ENCODE measurements around the gene MSH5.
"Not testable (repeated sequence)": the region's sequence is repeated elsewhere in the genome, so short reads cannot be mapped to it uniquely, and the experiment has no call there.

Gene MSH5

GRCh38 chr6:31780507-31781243 lies 40.9 kb downstream of the MSH5 start:
- DNase-seq: no peak

DNA sequence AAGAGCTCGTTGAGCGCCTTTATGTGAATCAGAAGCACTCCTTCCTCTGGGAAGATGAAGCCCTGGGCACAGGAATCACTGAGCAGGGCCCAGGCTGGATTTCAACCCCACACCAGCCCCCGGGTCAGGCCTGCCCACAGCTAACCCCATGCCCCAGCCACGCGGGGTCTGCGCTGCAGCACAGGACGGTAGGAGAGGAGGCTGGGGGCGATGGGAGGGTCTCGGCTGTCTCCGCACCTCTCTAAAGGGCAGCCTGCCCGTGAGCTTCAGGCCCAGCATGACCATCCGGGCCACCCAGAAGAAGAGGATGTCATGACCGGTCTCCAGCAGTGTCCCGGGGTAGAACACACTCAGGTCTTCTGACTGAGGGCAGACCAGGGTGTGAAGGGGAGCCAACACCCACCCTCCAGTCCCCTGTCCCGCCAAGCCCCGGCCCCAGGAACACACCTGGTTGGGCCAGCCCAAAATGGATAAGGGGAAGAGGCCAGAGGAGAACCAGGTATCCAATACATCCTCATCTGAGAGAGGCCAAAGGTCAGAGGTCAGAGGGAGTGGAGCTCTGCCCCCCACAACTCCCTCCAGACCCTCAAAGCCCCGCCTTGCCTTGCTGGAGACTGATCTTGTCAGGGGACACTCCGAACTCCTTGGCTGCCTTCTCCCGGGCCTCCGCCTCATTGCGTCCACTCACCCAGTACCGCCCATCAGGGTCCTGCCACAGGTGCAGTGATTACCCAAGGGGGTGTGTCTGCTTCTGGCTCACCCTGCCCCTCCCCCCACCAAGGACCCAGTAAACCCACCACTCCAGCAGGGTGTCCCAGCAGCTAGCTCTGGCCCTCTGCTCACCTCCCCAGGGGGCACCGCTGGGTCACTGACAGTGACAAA lies 41.7 kb downstream of the MSH5 start:
- DNase-seq: no peak

GRCh38 chr6:31782126-31782855 lies 42.5 kb downstream of the MSH5 start:
- no peak for DNase-seq

DNA sequence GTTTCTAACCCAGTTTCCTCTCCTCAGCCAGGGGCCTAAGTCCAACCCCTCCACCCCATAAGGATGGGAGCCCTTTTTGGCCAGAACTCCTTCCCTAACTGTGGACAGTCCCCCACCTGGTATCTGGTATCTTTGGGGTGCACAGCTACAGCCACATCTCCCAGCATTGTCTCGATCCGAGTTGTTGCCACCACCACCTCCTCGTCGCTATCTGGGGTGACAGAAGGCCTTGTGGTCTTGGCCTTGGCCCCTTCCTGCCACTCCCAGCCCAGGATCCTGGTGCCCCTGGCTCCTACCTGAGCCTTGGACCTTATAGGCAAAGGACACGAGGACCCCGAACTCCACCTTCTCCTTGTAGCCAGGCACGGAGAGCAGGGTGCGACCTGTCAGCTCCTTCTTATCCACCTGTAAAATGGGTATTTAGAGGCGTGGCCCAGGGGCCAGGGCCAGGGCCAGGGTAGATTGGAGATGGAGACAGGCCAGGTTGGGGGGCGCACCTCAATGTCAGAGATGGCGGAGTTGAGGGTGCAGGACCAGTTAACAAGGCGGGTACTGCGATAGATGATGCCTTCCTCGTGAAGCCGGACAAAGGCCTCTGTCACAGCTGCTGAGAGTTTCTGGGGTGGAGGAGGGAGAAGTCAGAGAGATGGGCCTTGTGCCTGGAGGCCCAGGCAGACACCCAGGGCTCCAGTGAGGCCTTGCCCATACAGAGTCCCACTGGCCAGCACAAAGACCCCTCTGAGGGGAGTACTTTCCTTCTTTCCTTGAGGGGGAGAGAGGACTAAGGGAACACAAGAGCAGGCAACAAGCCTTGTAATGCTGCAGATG lies 44.5 kb downstream of the MSH5 start:
- no peak for DNase-seq

- no peak for DNase-seq
These were observed 45.7 kb downstream of the MSH5 start for GRCh38 chr6:31785475-31785874.

GRCh38 chr6:31791324-31792089 lies 51.7 kb downstream of the MSH5 start:
- peak; percentile 12 for DNase-seq

DNA sequence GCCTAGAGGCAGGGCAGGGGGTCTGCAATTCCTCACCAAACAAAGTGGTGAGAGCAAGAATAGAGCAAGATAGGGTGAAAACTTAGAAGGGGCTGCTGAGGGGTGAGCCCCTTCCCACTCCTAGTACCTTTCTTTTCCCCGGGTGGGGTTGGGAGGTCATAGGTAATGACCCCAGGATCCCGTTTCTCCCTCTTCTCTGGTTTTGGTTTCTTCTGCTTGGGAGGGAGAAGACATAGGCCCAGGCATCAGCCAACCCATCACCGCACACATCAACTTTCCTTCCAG lies 52.2 kb downstream of the MSH5 start:
- DNase-seq: no peak

DNA sequence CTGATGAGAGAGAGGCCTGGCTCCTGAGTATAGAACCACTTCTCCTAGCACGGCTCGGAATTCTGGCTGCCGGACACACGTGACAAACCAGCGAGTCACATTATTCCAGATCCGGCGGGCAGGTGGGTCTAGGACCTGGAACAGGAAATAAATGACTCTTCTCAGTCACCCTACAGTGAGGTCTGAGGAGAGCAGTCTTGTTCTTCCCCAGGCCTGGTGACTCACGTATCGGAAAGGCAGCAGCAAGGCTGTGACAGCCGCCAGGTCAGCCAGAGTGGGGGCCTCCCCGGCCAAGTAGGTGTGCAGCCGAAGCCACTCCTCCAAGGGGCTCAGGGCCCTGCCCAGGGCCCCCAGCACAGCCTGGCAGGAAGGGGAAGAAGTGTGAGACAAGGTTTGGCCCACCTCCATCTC lies 53.0 kb downstream of the MSH5 start:
- DNase-seq: no peak

GRCh38 chr6:31793927-31794245 lies 54.1 kb downstream of the MSH5 start:
- not testable (repeated sequence) for DNase-seq

GRCh38 chr6:31794294-31794865 lies 54.6 kb downstream of the MSH5 start:
- no peak for DNase-seq

DNA sequence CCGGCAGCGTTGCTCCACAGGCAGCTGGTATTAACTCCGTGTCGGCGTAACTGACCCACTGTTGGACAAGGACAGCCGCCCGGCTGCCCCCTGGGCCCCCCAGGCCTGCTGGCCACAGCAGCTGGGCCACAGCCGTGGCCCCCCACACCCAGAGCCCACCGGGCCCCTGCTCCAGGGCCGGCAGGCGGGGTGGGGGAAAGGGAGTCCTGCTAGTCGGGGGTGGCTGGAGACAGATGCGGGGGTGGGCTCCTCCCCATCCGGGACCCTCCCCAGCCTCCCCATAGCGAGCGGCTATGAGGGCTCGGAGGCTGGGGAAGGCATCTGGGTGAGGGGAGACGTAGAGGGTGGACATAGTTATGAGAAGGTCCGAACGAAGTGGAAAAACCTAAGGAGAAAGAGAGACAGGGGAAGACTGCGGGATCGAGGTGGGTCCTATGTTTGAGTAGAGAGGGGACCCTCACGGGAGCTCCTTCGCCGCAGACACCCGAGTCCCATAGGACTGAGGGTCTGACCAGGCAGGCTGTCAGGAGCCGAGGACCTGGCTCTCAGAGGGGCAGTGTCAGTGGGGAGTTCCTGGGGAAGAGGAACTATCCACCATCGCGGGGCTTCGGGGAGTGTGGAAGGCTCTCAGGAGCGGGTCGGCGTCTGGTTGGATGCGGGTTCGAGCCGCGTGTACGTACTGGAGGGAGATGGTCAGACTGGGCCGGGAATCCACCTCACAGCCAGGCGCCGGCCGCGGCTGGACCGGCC lies 55.2 kb downstream of the MSH5 start:
- DNase-seq: no peak

GRCh38 chr6:31795616-31796298 lies 56.0 kb downstream of the MSH5 start, which contains the start of gene VARS1:
Gene VARS1 (minus strand): TSS chr6:31795752. CDS start chr6:31795217, 535 bp downstream.
- peak; percentile 85 for DNase-seq

DNA sequence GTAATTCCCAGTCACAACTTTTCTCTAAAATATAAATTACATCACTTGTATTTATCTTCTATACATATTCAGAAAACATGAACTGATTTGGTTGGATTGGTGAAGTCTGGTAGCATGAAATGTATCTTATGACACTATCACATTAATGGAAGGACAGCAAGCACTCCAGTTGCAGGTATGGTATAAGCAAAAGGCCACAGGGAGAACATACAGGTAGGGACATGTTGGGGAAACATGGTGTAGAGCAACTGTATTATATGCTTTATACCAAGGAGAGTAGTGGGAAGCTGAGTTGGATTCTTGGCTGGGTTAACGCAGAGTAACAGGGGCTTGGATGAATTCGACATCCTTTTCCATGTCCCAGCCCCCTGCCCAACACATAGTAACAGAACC lies 57.2 kb downstream of the MSH5 start:
- DNase-seq: no peak

- DNase-seq: no peak
These were observed 57.8 kb downstream of the MSH5 start for GRCh38 chr6:31797588-31797987.

- no peak for DNase-seq
These were observed 60.0 kb downstream of the MSH5 start for GRCh38 chr6:31799781-31800180.

DNA sequence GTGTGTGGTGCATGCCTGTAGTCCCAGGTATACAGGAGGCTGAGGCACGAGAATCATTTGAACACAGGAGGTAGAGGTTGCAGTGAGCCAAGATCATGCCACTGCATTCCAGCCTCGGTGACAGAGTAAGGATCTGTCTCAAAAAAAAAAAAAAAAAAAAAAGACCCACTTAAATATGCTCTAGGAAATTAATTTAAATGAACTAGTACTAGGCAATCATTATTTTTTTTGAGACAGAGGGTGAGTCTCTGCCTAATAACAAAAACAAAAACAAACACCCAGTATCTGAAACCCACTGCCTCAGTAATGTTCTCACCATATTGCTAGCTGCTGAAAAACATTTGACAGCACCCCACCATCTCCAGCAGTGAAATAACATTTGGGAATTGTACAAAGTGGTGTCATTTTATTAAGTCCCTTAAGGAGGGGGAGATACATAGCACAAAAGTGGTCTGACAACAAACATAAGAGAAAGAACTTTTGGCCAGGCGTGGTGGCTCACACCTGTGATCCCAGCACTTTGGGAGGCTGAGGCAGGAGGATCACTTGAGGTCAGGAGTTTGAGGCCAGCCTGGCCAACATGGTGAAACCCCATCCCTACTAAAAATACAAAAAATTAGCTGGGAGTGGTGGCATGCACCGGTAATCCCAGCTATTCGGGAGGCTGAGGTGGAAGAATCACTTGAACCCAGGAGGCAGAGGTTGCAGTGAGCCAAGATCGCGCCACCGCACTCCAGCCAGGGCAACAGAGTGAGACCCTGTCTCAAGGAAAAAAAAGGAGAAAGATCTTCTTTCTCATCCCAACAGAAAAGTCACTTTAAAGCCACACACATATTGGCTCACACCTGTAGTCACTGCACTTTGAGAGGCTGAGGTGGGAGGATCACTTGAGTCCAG lies 61.5 kb downstream of the MSH5 start:
- DNase-seq: not testable (repeated sequence)

DNA sequence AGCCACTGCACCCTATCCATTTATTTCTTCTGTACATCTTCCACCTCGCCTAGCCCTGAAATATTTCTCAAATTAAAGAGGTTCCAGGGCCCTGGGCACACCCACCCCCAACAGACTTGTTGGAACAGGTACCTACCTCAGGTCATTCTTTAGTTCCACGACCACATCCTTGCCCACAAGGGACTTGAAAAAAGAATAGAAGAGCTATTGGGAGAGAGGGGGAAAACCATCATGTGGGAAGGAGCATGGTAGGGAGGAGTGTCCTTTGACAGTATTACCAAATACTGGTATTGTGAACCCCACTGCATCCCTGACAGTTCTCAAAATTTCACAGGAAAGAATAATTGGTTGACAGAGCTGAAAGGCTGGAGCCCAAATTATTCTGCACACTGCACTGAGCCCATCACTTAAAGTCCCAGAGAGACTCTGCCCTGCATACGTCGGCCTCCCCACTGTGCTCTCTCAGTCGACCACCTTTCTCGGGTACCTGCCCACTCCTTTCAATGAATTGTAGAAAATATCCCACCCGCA lies 66.2 kb downstream of the MSH5 start:
- no peak for DNase-seq

DNA sequence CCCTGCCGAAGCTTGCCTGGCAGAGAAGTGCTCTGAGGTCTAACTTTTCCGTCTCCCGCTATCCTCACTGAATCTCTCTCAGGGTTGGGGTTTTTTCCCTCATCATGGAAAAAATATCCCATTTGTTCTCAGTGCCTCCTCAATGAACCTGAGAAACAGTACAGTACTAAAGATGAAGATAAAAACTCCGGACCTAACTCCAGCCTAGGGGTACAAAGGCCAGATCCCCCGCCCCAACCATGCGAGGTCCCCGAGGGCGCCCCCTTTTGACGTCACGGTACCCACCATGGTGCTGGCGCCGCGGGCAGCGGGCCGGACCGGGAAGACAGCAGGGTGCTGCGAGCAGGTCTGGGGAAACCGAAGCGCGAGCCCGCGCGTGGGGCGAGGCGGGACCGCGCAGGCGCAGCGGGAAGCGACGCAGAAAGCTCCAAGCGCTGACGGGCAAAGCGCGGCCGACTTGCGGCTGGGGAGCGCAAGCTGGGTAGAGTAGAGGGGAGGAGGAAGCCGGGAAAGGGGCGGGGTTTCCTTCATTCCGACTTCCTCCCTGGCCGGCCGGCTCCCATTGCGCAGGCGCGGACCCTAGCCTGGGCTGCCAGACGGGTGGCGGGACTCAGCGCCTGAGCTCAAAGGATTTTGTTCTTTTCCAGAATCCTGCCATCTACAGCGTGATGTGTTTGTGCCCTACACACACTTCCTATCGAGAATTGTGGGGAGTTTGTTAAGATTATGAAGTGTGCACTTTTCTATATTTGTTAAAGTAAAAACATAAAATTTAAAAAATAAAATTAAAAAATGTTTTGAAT lies 66.9 kb downstream of the MSH5 start, which contains the start of gene LSM2:
Gene LSM2, minus strand, starts transcription at position 497 of the 803 bp plus-strand sequence. Its CDS starts 209 bp downstream, at position 288.
- DNase-seq: peak; percentile 96

Data from NCI-H748 treated with DMSO at 0.1 percent for 48 hours (cell line).